NAMALWA (cell line): ENCODE measurements around the gene JAZF1.

ENCODE experiments used
- DNase-seq: peaks from one replicate; pipeline ENCODE4 v3.0.0-alpha.2; 2015; ENCODE audit warnings: low spot score

The JAZF1 gene

DNA sequence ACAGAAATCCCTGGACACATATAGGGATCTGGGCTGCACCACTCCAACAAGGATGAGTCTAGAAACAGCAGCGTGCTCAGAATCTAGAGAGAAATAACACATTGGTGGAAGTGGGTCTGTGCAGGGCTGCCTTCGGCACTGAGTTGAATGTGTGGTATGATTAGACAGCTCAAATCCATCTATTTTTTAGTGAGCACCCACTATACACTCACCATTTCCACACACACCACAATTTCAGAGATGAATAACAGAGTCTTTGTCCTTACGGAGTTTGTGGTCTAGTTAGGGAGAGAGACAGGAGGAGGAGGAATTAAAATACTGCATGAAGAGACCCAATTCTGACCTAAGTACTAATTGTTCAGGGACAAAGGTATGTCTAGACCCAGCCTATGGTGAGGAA lies 44.2 kb downstream of the JAZF1 start:
- no peak for DNase-seq

DNA sequence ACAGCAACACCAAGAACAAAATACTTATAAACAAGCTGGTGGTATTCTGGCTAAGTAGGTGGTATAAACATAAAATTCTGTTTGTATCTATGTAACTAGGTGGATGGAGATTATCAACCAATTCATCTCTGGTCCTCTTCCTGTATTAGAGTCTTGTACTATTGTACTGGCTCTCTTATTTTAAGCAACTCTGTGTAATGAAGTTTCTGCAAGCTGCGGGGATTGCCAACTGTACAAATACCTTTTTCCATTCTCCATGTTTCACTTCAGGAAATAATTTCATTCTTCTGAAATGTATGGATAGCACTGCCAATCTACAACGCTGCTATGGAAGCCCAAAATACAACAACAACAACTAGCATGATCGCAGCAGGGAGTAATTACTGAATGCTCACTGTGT lies 44.8 kb downstream of the JAZF1 start:
- DNase-seq: no peak

DNA sequence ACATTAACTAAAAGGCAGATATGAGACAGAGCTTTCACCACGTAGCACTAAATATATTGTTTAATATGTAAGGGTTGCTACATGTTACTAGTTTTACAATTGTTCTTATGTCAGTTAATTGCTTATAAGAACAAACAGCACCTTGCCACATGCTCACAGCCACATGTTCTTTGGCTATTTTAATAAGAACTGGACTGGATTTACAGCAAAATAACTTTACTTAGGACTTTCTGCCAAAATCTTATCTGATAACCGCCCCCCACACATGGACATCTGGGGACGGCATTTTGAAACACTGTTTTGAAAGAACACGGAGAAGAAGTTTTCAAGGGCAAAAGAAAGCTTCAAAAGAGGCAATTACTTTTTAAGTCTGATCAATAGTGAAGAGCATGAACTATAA lies 45.3 kb downstream of the JAZF1 start:
- no peak for DNase-seq

DNA sequence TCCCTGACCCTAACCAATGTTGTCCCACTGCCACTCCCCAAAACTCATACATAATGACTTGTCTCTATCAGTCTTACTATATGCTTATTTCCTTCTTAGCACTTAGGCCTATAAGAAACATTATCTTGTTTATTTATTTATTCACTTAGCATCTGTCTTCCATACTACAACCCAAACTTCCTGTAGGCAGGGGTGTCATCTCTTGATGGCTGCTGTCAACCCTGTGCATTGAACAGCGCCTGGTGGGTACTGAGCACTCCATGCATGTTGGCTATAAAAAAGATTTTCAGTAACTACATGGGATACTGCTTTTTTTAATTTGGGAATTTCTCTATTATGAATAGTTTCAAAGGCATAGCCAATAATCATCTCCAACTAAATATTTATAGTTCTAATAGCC lies 46.7 kb downstream of the JAZF1 start:
- DNase-seq: no peak

DNA sequence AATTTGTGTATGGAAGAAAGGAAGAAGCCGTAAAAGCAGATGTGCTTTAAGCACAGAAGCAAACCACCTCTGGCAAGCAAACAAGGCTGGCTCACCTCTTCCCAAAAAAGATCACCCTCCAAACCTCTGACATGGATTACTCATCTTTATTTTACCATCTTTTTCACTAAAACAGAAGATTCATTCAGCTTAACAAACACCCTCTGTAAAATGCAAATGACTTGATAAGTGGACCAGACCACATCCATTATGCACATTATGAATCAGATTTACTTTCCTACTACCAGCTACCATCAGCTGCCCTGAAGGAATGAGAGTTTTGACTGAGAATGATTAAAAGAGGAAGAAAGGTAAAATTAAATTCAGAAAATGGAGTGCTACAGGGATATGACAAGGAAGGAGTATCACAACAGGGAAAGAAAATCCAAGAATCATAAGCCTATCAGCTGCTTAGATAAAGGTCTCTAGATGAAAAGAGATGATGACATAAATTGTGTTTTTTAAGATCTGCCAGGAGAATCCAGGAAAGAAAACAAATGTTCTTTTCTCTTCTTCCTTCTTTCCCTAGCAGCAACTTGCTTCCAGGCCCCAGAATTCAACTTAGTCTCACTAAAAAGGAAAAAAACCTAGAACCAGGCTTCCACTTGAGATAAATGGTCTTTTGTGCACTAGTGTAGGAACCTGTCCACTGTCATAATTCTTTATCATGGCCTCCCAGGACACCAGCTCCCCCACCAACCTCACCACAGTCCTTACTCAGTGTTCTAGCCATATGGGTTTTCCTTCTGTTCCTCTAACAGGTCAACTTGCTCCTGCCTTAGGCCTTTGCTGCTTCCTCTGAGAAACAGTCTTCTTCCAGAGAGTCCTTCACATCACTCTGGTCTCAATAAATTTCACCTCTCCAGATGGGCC lies 47.4 kb downstream of the JAZF1 start:
- no peak for DNase-seq

DNA sequence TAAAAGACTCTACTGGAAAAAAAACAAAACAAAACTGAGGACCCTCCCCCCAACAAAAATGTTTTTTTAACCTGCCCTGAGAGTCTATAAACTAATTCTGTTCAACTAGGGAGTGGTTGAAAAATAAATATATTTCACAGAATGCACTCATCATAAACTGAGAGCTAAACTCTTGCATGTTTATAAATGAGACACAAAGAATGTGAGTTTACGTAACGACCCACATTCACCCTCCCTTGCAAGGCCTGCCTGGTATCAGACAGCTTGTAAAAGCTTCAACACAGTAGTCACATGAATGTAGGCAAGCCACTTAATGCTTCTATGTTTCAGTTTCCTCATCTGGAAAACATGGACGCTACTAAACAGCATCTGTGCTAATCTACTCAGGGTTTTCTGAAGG lies 50.3 kb downstream of the JAZF1 start:
- DNase-seq: no peak

DNA sequence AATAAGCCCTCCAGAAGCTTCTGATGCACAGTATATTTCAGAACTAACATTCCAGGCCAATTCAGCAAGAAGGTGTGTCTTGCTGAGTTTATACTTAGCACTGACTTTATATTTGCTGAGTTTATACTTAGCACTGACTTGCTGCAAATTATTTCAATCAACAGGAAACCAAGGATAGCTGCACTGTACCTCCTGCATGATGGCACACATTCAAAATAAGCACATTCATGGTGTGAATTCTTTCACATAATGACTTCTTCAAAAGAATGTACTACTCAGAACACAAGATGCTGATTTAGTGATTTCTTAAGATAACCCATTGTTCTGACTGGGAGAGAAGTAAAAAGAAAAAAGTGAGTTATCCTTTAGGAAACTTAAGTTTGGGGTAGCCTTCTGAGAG lies 52.0 kb downstream of the JAZF1 start:
- DNase-seq: no peak

DNA sequence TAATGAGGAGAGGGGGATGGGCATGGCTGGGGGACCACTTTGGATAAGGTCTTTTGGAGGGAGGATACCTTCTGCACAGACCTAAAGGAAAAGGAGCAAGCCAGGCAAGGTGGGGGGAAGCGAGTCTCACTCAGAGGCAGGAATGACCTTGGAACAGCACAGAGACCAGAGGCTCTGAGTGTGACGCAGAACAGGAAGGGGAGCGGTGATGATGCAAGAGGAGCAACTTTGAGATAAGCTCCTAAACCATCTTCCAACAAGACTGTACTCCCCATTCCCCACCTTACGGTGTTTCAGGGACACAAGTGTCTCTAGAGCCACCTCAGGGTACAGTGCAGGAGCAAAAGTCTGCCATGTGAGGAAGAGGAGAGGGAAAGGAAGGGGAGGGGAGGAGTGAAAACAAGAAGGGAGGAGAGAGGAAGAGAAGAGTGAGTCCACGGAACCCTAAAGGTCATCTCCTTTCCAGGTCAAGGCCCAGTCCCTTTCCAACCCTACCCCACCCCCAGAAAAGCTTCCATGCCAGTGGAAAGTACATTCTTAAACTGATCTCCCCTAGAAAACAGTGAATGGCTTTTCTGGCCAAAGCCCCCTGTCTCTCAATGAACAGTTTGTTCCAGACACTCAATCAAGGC lies 54.1 kb downstream of the JAZF1 start:
- no peak for DNase-seq

DNA sequence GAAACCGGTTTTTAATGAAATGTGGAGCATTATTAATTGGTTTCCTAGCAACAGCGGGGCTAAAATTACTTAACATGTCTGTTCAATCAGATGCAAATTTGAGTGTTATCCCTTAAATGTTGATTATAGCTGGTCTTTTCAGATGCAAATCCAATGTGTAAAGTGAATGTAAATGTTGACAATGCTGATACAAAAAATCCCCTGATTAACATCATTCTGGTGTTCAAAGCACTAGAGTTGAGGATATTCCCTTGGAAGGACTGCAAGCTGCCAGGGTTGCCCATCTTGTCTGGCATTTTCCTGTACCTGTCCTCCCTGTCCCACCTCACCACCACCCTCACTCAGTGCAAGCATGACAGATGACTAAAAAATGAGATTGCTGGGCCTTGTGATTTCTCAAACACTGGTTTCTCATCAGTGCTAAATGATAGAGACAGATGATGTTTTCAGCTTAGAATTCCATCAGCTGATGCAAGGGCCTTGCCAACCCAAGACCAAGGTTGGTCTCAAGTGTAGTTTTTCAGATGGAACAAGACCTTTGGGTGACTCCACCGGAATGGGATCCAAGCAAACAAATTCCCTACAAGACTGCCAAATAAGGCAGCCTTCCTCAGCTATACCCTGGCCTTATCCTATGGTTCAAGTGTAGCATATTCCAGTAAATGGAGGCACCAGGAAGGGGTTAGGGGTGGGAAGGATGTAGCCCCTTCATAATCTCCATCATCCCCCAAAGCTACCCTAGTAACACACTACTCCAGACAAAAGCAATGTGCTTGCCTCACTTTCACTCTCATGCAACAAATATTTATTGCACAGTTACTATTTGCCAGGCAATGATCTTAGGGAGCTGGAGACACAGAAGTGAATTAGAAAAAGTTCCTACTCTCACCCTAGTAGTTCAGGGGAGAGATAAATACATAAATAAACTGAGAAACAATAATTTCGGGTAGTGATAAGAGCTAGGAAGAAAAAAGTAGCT lies 54.9 kb downstream of the JAZF1 start:
- no peak for DNase-seq

DNA sequence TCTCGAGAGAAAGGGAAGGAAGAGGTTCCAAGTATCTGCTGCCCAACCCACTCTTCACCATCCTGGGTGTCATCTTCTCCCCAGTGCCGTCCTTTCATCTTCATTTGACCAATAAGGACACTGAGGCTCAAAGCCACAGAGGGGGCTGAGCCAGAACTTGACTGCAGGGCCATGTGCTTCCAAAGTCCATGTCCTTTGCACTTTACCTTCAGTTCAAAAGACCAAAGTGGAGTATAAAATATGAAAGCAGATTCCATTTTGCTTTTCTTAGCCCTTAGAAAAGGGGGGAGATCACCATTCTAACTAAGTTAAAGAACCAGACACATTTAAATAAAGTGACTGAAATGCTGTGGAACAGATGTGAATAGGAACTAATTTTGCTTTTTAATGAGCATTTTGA lies 56.2 kb downstream of the JAZF1 start:
- no peak for DNase-seq

DNA sequence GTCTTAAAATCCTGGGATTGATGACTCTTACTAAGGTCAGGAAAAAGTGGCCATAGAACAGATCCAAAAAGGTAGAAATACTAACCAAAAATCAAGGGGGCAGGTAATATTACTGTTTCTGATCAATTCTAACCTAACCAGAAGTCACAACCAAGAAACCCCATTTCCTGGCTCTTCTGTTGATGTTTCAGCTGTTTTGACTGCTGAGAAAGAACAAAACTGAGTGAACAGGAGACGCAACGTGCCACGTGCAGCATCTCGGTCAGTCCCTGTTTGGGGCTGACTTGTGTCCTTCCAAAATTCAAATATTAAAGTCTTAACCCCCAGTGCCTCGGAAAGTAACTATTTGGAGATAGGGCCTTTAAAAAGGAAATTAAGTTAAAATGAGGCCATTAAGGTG lies 56.8 kb downstream of the JAZF1 start:
- DNase-seq: no peak

DNA sequence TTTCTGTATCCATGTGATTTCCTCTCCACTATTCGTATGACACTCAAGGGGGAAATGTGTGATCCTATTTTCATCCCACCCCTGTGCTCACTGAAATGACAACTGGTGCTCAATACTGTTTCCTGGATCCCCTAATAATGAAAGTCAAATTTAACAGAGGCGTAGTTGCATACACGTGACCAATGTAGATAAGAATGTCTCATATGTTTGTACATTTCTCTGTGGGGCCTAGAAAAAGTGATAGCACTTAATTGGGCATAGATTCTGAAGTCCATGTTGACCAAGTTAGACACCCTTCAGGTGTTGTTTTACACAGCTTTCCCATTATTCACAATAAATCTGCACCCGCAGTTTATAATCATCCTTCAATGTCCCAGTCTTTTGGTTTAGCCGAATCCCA lies 59.1 kb downstream of the JAZF1 start:
- DNase-seq: no peak

DNA sequence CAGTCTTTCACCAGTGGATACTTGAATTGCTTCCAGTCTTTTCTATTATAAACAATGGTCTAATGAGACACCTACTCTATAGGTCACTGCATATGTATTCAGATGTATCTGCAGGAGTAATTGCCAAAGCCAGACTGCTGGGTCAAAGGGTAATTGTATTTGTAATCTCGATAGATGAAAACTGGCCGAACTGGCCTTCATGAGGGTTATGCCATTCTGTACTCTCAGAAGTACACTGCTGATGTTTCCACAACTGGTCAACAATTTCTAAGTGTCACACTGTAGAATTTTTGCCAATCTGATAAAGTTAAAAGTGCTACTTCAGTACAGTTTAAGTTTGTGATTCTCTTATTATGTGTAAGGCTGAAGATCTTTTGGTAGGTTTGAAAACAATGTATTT lies 64.6 kb downstream of the JAZF1 start:
- DNase-seq: no peak

DNA sequence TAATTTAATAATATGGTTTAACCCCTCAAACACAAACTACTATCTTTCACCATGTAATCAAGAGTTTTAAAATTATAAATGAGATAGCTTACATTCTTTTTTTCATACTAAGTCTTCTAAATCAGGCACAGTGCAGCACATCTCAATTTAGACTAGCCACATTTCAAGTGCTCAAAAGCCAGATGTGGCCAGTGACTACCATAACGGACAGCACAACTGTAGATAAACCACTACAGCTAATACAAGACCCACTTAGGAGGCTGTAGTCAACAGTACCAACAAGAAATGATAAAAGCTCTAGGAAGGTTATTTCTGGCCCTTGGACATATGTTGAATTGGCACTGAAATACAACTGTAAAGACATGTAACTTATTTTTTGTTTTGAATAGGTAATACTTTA lies 65.3 kb downstream of the JAZF1 start:
- no peak for DNase-seq

DNA sequence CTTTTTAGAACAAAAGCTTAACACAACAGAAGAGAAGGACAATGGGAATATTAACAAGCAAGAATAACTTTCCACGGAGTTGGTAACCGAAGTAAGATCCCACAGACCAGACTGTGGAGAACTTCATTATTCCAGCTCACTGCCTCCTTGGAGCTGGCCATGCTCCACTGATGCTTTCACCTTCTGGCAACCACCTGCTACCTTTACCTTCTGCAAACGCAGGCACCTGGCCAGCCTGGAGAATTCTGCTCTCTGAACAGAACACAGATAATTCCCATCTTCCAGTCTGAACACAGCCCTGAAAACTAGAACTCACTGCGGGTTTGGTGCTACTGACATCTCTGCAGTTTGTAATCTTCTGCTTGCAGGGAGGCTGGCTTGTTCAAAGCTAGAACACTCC lies 66.5 kb downstream of the JAZF1 start:
- DNase-seq: no peak

DNA sequence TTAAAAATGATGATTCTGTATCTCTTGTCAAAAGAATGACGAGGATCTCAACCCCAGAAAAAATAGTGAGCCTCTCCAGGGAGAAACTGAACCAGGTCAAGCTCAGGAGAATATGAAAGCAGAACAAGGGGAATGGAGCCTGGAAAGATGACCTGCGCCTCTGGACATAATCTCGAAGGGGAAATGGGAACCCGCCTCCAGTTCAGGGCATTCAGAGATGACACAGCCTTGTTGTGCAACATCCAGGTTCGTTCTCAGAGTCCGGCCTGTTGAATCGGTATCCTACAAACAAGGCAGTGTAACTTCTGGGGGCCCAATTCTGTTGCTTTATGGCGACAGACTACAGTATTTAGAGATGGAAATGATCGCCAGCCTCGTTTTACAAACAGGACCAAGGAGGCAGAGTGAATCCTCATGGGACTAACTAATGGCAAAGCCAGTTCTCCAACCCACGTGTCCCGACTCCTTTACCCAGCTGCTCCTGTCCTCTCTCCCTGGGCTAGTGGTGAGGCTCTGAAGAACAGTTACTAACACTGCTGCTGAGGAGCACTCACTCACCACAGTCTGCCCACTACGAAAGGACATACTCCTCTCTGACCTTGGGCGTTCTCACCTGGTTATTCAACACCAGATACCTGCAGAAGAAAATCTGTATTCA lies 67.6 kb downstream of the JAZF1 start:
- DNase-seq: no peak

DNA sequence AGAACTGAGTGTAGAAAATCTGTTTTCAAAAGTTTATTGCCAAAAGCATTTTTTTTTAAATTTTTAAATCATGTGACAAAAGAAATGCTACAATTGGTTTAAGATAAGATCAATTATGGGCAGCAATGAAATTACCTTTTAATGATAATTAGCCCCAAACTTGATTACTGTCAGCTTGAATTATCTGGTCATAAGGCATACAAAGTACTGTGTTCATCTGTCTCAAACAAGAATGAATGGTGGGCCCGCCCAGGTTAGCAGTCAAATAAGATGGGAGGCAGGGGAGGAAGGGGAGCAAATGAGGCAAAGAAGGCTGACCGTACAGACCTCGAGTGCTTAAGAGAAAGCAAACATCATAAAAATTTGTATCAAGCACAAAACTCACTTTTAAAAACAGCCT lies 68.1 kb downstream of the JAZF1 start:
- no peak for DNase-seq

DNA sequence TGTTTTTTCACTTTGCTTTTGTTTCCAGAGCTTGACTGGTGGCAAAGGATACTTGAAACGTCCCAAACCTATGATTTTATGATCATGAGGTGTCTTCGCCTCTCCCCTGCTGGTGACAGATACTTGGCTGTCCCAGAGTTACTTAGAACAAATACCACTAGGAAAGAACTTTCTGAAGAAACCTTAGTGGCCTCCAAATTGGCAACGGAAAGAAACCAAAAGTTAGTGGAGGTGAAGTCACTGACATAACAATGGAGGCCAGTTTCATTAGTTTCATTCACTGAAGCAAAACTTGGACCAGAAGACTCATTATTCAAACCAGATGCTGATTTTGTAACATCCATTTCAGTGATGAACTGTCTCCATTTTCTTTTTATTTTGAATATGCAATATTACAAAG lies 68.6 kb downstream of the JAZF1 start:
- no peak for DNase-seq

DNA sequence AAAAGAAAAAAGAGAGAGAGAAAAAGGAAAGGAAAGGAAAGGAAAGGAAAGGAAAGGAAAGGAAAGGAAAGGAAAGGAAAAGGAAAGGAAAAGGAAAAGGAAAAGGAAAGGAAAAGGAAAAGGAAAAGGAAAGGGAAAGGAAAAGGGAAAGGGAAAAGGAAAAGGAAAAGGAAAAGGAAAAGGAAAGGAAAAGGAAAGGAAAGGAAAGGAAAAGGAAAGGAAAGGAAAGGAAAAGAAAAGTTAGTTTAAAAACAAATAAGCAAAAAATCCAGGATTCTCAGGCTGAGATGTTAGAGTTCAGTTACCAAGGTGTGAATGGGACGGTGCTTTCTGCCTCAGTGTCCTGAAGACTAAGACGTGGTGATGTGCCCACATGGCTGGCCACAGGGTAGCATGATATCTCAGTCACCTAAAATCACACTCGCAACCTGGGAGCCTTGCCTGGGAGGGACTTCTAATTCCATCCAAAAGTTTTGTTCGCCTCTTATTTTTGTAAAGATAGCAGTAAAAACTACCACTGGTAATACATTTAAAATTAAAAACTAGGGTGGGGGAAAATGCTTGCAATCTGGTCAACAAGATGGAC lies 70.1 kb downstream of the JAZF1 start:
- DNase-seq: no peak

DNA sequence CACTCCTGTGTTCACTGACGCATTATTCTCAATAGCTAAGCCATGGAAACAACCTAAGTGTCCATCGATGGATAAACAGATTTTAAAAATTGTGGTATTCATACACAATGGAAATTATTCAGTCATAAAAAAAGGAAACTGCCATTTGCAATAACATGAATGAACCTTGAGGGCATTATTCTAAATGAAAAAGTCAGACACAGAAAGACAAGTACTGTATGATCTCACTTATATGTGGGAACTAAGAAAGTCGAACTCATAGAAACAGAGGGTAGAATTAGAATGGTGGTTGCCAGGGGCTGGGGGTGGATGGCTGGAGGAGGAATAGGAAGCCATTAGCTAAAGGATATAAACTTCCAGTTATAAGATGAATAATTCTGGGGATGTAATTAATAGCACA lies 71.8 kb downstream of the JAZF1 start:
- DNase-seq: no peak

DNA sequence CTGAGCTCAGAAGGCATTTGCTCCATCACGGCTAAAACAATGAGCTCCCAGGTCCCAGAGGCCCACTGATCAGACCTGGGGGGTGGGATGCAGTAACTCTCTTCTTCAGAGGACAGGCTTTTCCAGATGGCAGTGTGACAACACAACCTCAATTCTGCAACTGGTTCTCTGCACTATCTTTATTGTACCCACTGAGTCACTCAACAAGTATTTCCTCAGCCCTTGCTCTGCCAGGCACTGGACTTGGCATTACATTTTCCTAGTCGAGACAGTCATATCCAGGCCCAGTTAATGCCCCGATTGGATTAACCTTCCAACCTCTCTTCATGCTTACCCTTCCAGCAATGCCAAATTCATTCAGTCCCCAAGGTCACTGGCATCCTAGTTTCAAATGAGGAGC lies 72.6 kb downstream of the JAZF1 start:
- no peak for DNase-seq
